HepG2 (cell line): ENCODE data around the gene MBD5. TPM values are rescaled to one million over a fixed set of nuclear protein-coding genes. Genes with fewer than 3 reads are reported as not detected.

Experiments
- ARID3A ChIP-seq: IDR thresholded peaks from 2 replicates; pipeline ENCODE4 v1.6.1; 2012; ENCODE audit warnings: low read depth, low read length, improper control_type of control experiment
- HIVEP1 ChIP-seq: sonication (generic); formaldehyde crosslinking; IDR thresholded peaks from 2 replicates; pipeline ENCODE4 v1.4.0; 2020; ENCODE audit warnings: mild to moderate bottlenecking, missing genetic modification reagents
- HNF1A ChIP-seq, 2 experiments: sonication (generic) in 1 of 2; formaldehyde crosslinking in 1 of 2; IDR thresholded peaks; 2 replicates each; pipeline versions ENCODE4 v1.4.0 to v1.6.1; 2016 to 2020; ENCODE audit warnings: borderline replicate concordance in 1 of 2, low read depth in 1 of 2, mild to moderate bottlenecking in 1 of 2, missing genetic modification reagents in 1 of 2
- MAZ ChIP-seq, 2 experiments: sonication (generic) in 1 of 2; formaldehyde crosslinking in 1 of 2; IDR thresholded peaks; 2 replicates each; pipeline versions ENCODE4 v1.5.0 to v1.6.1; 2012 to 2020; ENCODE audit warnings: low read depth in 2 of 2, mild to moderate bottlenecking in 2 of 2, borderline replicate concordance in 1 of 2, improper control_type of control experiment in 1 of 2, low read length in 1 of 2, missing genetic modification reagents in 1 of 2, moderate library complexity in 1 of 2
- NCOA1 ChIP-seq: sonication (generic); formaldehyde crosslinking; IDR thresholded peaks from 2 replicates; pipeline ENCODE4 v1.9.0; 2021; ENCODE audit warnings: missing genetic modification reagents
- PITX1 ChIP-seq: sonication (generic); formaldehyde crosslinking; IDR thresholded peaks from 2 replicates; pipeline ENCODE4 v1.5.1; 2020; ENCODE audit warnings: mild to moderate bottlenecking, missing genetic modification reagents
- RBM22 ChIP-seq: fragments of 200-400 bp; formaldehyde crosslinking; optimal IDR thresholded peaks from 2 replicates; pipeline ENCODE3; 2017; ENCODE audit warnings: mild to moderate bottlenecking, low read length, moderate library complexity
- SOX5 ChIP-seq: IDR thresholded peaks from 2 replicates; pipeline ENCODE4 v1.6.1; 2016; ENCODE audit warnings: borderline replicate concordance
- SP140L ChIP-seq: sonication (generic); formaldehyde crosslinking; IDR thresholded peaks from 2 replicates; pipeline ENCODE4 v1.4.0; 2020; ENCODE audit warnings: missing genetic modification reagents, borderline replicate concordance
- TCF12 ChIP-seq, 2 experiments: fragments of 450-650 bp in 1 of 2; sonication (generic) in 1 of 2; formaldehyde crosslinking in 1 of 2; IDR thresholded peaks; 2 replicates each; pipeline versions ENCODE4 v1.6.1 to v1.8.0; 2017 to 2022; ENCODE audit warnings: antibody characterized with exemption in 1 of 2, mild to moderate bottlenecking in 1 of 2, missing genetic modification reagents in 1 of 2, moderate library complexity in 1 of 2
- ZMYM4 ChIP-seq: sonication (generic); formaldehyde crosslinking; IDR thresholded peaks from 2 replicates; pipeline ENCODE4 v1.8.1; 2023; ENCODE audit warnings: mild to moderate bottlenecking, missing genetic modification reagents
- ZNF207 ChIP-seq: fragments of 450-650 bp; IDR thresholded peaks from 2 replicates; pipeline ENCODE4 v1.6.1; 2016; ENCODE audit warnings: antibody characterized with exemption, borderline replicate concordance
- ZNF639 ChIP-seq: conservative IDR thresholded peaks from 2 replicates; pipeline ENCODE4 v1.6.1; 2018; ENCODE audit warnings: missing genetic modification reagents
- ZNF652 ChIP-seq: IDR thresholded peaks from 2 replicates; pipeline ENCODE4 v1.6.1; 2016; ENCODE audit warnings: low read depth, borderline replicate concordance
- ZNF709 ChIP-seq: sonication (generic); formaldehyde crosslinking; IDR thresholded peaks from 2 replicates; pipeline ENCODE4 v1.5.0; 2020; ENCODE audit warnings: mild to moderate bottlenecking, missing genetic modification reagents
- ZNF772 ChIP-seq: sonication (generic); formaldehyde crosslinking; IDR thresholded peaks from 2 replicates; pipeline ENCODE4 v1.5.0; 2020; ENCODE audit warnings: mild to moderate bottlenecking, missing genetic modification reagents
- ZNF788 ChIP-seq: sonication (generic); formaldehyde crosslinking; IDR thresholded peaks from 2 replicates; pipeline ENCODE4 v1.5.0; 2020; ENCODE audit warnings: mild to moderate bottlenecking, missing genetic modification reagents, borderline replicate concordance
- ZSCAN31 ChIP-seq: sonication (generic); formaldehyde crosslinking; IDR thresholded peaks from 2 replicates; pipeline ENCODE4 v1.5.0; 2020; ENCODE audit warnings: low read depth, mild to moderate bottlenecking, missing genetic modification reagents
- polyA plus RNA-seq, 8 experiments: library from polyadenylated mRNA; depleted of rRNA in 3 of 8; stranded (reverse) in 7 of 8; unstranded in 1 of 8; fragments of >200 nt; fragmentation: Illumina TruSeq in 4 of 8; extraction: Trizol in 4 of 8; gene quantifications; 2 replicates each; pipeline versions ENCODE4 v1.2.1 to v1.2.3, GENCODE V29; 2011 to 2016; ENCODE audit warnings: low read depth in 4 of 8, missing spikeins in 1 of 8, mixed read lengths in 1 of 8; ENCODE audit not compliant: insufficient read depth in 1 of 8
- total RNA-seq, 5 experiments: library from RNA; depleted of rRNA; stranded (reverse); fragments of >200 nt; fragmentation: Illumina TruSeq; extraction: Trizol; gene quantifications; 2 replicates each; pipeline ENCODE4 v1.2.3, GENCODE V29; 2016; ENCODE audit warnings: low read depth in 1 of 5

MBD5 gene
- total and polyA plus RNA-seq, 2 of the 13 experiments (the other 11 are each of a cell fraction or from before 2014, with no cell fraction given), result 13.5 to 26.4 TPM

GRCh38 chr2:148509288-148509902 is 488.5 kb downstream of the MBD5 start (continued):
- peak; percentile 92 for TF ChIP-seq ZSCAN31 (CRISPR knock-in tag)
- peak; percentile 38; the same call in 1 of the 2 replicates for TF ChIP-seq SOX5 (CRISPR knock-in tag)
- peak; percentile 62 for TF ChIP-seq PITX1
- no peak for TF ChIP-seq ZNF207
- TF ChIP-seq ARID3A, result no peak
- TF ChIP-seq MAZ (IDR thresholded peaks at IDR 0.05; ENCODE audit: borderline replicate concordance, low read depth, low read length), result peak; percentile 62; the same call in 1 of the 2 replicates
- peak; percentile 81 for TF ChIP-seq MAZ (CRISPR knock-in tag; IDR thresholded peaks at IDR 0.05; ENCODE audit: low read depth)
- peak; percentile 97 for TF ChIP-seq ZMYM4 (CRISPR knock-in tag)
- 0 out of 2 replicates have a peak, but pooled peaks have one; percentile 13 for TF ChIP-seq ZNF652 (CRISPR knock-in tag)
- peak; percentile 78; the same call in 1 of the 2 replicates for TF ChIP-seq ZNF788
- peak; percentile 66; the same call in 1 of the 2 replicates for TF ChIP-seq HIVEP1
- peak; percentile 82 for TF ChIP-seq ZNF772 (CRISPR knock-in tag)
- TF ChIP-seq TCF12 (IDR thresholded peaks at IDR 0.05), result no peak
- TF ChIP-seq TCF12 (CRISPR knock-in tag; IDR thresholded peaks at IDR 0.05), result no peak
- TF ChIP-seq SP140L (CRISPR knock-in tag), result no peak
- no peak for TF ChIP-seq HNF1A (IDR thresholded peaks at IDR 0.05; ENCODE audit: low read depth)
- TF ChIP-seq HNF1A (CRISPR knock-in tag; IDR thresholded peaks at IDR 0.05; ENCODE audit: borderline replicate concordance), result no peak
- TF ChIP-seq RBM22, result no peak
- TF ChIP-seq ZNF639 (CRISPR knock-in tag), result no peak
- TF ChIP-seq ZNF709 (CRISPR knock-in tag), result peak; percentile 81; the same call in 1 of the 2 replicates
- TF ChIP-seq NCOA1 (CRISPR knock-in tag), result 0 out of 2 replicates have a peak, but pooled peaks have one; percentile 54
